LoVo (cell line): ENCODE results near the gene LMF1.

Source experiments
- DNase-seq: peaks from one replicate; pipeline ENCODE4 v3.0.0-alpha.2; 2016; ENCODE audit warnings: low spot score

The LMF1 gene

GRCh38 chr16:912684-913613 lies 57.8 kb downstream of the LMF1 start:
- DNase-seq = no peak

- DNase-seq = no peak
Measured at GRCh38 chr16:912322-912683, 58.5 kb downstream of the LMF1 start.

GRCh38 chr16:911604-912321 lies 59.0 kb downstream of the LMF1 start:
- DNase-seq = no peak

- DNase-seq = no peak
Measured at GRCh38 chr16:911101-911500, 59.7 kb downstream of the LMF1 start.

GRCh38 chr16:910181-910580 lies 60.6 kb downstream of the LMF1 start:
- no peak for DNase-seq

GRCh38 chr16:909281-910000 lies 61.3 kb downstream of the LMF1 start:
- no peak for DNase-seq

GRCh38 chr16:908526-909155 lies 62.1 kb downstream of the LMF1 start:
- no peak for DNase-seq

GRCh38 chr16:907842-908241 lies 62.9 kb downstream of the LMF1 start:
- no peak for DNase-seq

- DNase-seq = no peak
Measured at GRCh38 chr16:907361-907760, 63.4 kb downstream of the LMF1 start.

- no peak for DNase-seq
Measured at GRCh38 chr16:906296-906695, 64.5 kb downstream of the LMF1 start.

GRCh38 chr16:901715-902601 lies 68.8 kb downstream of the LMF1 start:
- no peak for DNase-seq

GRCh38 chr16:901149-901548 lies 69.6 kb downstream of the LMF1 start:
- DNase-seq = no peak

GRCh38 chr16:900211-900610 lies 70.6 kb downstream of the LMF1 start:
- no peak for DNase-seq

GRCh38 chr16:899683-900060 lies 71.1 kb downstream of the LMF1 start:
- DNase-seq = no peak

GRCh38 chr16:898761-899682 lies 71.8 kb downstream of the LMF1 start:
- DNase-seq = no peak

GRCh38 chr16:898216-898615 lies 72.6 kb downstream of the LMF1 start:
- no peak for DNase-seq

- DNase-seq = no peak
Measured at GRCh38 chr16:897701-898100, 73.1 kb downstream of the LMF1 start.

- DNase-seq = no peak
Measured at GRCh38 chr16:897200-897543, 73.6 kb downstream of the LMF1 start.

- no peak for DNase-seq
Measured at GRCh38 chr16:896261-897199, 74.3 kb downstream of the LMF1 start.
